Testis (tissue), 2 donors: Measurements from ENCODE around the gene IQCF5.

ENCODE experiments used
- CTCF ChIP-seq, 3 experiments: fragments of 450-650 bp in 2 of 3; fragments of 200-600 bp in 1 of 3; sonication (generic) in 1 of 3; IDR thresholded peaks; one replicate each; pipeline ENCODE4 v1.5.1; 2016 to 2019; ENCODE audit warnings: antibody characterized with exemption in 3 of 3, mild to moderate bottlenecking in 2 of 3, moderate library complexity in 1 of 3
- POLR2A ChIP-seq: fragments of 450-650 bp; IDR thresholded peaks from one replicate; pipeline ENCODE4 v1.6.1; 2017; ENCODE audit warnings: antibody characterized with exemption, mild to moderate bottlenecking, moderate library complexity

GRCh38 chr3:51904034-51904823, 28.8 kb upstream of the IQCF5 start:
- TF ChIP-seq POLR2A: no peak
- no peak for TF ChIP-seq CTCF (IDR thresholded peaks at IDR 0.05)
